Skeletal muscle satellite cell (primary cell): ENCODE results near the gene RRP36.
"Not testable (repeated sequence)": the region's sequence is repeated elsewhere in the genome, so short reads cannot be mapped to it uniquely, and the experiment has no call there.

Experiments
- H3K27me3 ChIP-seq: 2 replicates; pipeline ENCODE4 v1.7.0; 2013; ENCODE audit warnings: low read length; ENCODE audit not compliant: control insufficient read depth, insufficient read depth
- H3K36me3 ChIP-seq: 2 replicates; pipeline ENCODE4 v1.7.0; 2013; ENCODE audit warnings: mild to moderate bottlenecking, control low read depth, low read length; ENCODE audit not compliant: insufficient read depth
- H3K4me1 ChIP-seq: 2 replicates; pipeline ENCODE4 v1.7.0; 2013; ENCODE audit warnings: low read length; ENCODE audit not compliant: control insufficient read depth, insufficient read depth
- H3K4me2 ChIP-seq: 2 replicates; pipeline ENCODE4 v1.7.0; 2013; ENCODE audit warnings: mild to moderate bottlenecking, low read length
- H3K4me3 ChIP-seq: 2 replicates; pipeline ENCODE4 v1.7.0; 2013; ENCODE audit warnings: low read length
- H3K9ac ChIP-seq: 2 replicates; pipeline ENCODE4 v1.7.0; 2013; ENCODE audit warnings: mild to moderate bottlenecking, low read depth, low read length, moderate library complexity
- H3K9me3 ChIP-seq: replicated peaks from 2 replicates; pipeline ENCODE4 v1.7.0; 2013; ENCODE audit warnings: mild to moderate bottlenecking, control low read depth, low read length

RRP36 gene

GRCh38 chr6:43029120-43029519 is 7.7 kb downstream of the RRP36 start:
- no peak overlapping the region for H3K4me2 ChIP-seq
- H3K4me1 ChIP-seq, result no peaks in the 10 kb centered on the region
- H3K9ac ChIP-seq, result no peak overlapping the region
- H3K27me3 ChIP-seq, result no peaks in the 10 kb centered on the region
- no peak overlapping the region for H3K4me3 ChIP-seq
- peaks cover 69% of the 10 kb centered on the region for H3K36me3 ChIP-seq
- no peaks in the 10 kb centered on the region for H3K9me3 ChIP-seq

GRCh38 chr6:43032326-43032725 is 10.9 kb downstream of the RRP36 start:
- H3K4me3 ChIP-seq, result no peak overlapping the region
- H3K27me3 ChIP-seq, result no peaks in the 10 kb centered on the region
- no peak overlapping the region for H3K9ac ChIP-seq
- H3K4me1 ChIP-seq, result no peaks in the 10 kb centered on the region
- H3K4me2 ChIP-seq, result no peak overlapping the region
- H3K9me3 ChIP-seq, result no peaks in the 10 kb centered on the region
- peaks cover 58% of the 10 kb centered on the region for H3K36me3 ChIP-seq

- Histone ChIP-seq H3K9ac (no peak overlapping the region), H3K9me3 (no peaks in the 10 kb centered on the region), H3K4me2 (no peak overlapping the region), H3K27me3 (no peaks in the 10 kb centered on the region), H3K36me3 (peaks cover 63% of the 10 kb centered on the region), H3K4me3 (no peak overlapping the region), H3K4me1 (no peaks in the 10 kb centered on the region)
Observed at GRCh38 chr6:43033496-43034189, 12.2 kb downstream of the RRP36 start.

GRCh38 chr6:43034190-43034525 is 12.7 kb downstream of the RRP36 start:
- Histone ChIP-seq H3K4me2 (no peak overlapping the region), H3K36me3 (peaks cover 63% of the 10 kb centered on the region), H3K4me1 (no peaks in the 10 kb centered on the region), H3K4me3 (no peak overlapping the region), H3K9ac (no peak overlapping the region), H3K27me3 (no peaks in the 10 kb centered on the region), H3K9me3 (no peaks in the 10 kb centered on the region)

GRCh38 chr6:43035495-43036194 is 14.2 kb downstream of the RRP36 start:
- H3K4me2 ChIP-seq, result no peak overlapping the region
- no peak overlapping the region for H3K4me3 ChIP-seq
- H3K9me3 ChIP-seq, result no peaks in the 10 kb centered on the region
- no peaks in the 10 kb centered on the region for H3K27me3 ChIP-seq
- H3K9ac ChIP-seq, result no peak overlapping the region
- H3K36me3 ChIP-seq, result peaks cover 61% of the 10 kb centered on the region
- no peaks in the 10 kb centered on the region for H3K4me1 ChIP-seq

GRCh38 chr6:43036712-43037111 is 15.3 kb downstream of the RRP36 start:
- no peak overlapping the region for H3K9ac ChIP-seq
- H3K4me2 ChIP-seq, result no peak overlapping the region
- no peaks in the 10 kb centered on the region for H3K4me1 ChIP-seq
- H3K4me3 ChIP-seq, result no peak overlapping the region
- no peaks in the 10 kb centered on the region for H3K9me3 ChIP-seq
- H3K36me3 ChIP-seq, result peaks cover 64% of the 10 kb centered on the region
- no peaks in the 10 kb centered on the region for H3K27me3 ChIP-seq

- Histone ChIP-seq H3K27me3 (no peaks in the 10 kb centered on the region), H3K9ac (no peak overlapping the region), H3K36me3 (peaks cover 61% of the 10 kb centered on the region), H3K4me2 (no peak overlapping the region), H3K4me3 (no peak overlapping the region), H3K4me1 (no peaks in the 10 kb centered on the region), H3K9me3 (no peaks in the 10 kb centered on the region)
Observed at GRCh38 chr6:43037197-43037596, 15.8 kb downstream of the RRP36 start.

- H3K4me3 ChIP-seq, result no peak overlapping the region
- H3K4me1 ChIP-seq, result no peaks in the 10 kb centered on the region
- H3K27me3 ChIP-seq, result no peaks in the 10 kb centered on the region
- H3K36me3 ChIP-seq, result peaks cover 59% of the 10 kb centered on the region
- no peak overlapping the region for H3K4me2 ChIP-seq
- H3K9me3 ChIP-seq, result no peaks in the 10 kb centered on the region
- H3K9ac ChIP-seq, result no peak overlapping the region
Observed at GRCh38 chr6:43037706-43038105, 16.3 kb downstream of the RRP36 start.

- no peak overlapping the region for H3K9ac ChIP-seq
- no peaks in the 10 kb centered on the region for H3K4me1 ChIP-seq
- H3K9me3 ChIP-seq, result no peaks in the 10 kb centered on the region
- no peak overlapping the region for H3K4me3 ChIP-seq
- H3K27me3 ChIP-seq, result no peaks in the 10 kb centered on the region
- H3K4me2 ChIP-seq, result no peak overlapping the region
- H3K36me3 ChIP-seq, result peaks cover 68% of the 10 kb centered on the region
Observed at GRCh38 chr6:43038727-43039126, 17.3 kb downstream of the RRP36 start.

- Histone ChIP-seq H3K9ac (no peak overlapping the region), H3K4me3 (no peak overlapping the region), H3K4me1 (no peaks in the 10 kb centered on the region), H3K9me3 (no peaks in the 10 kb centered on the region), H3K36me3 (peaks cover 73% of the 10 kb centered on the region), H3K4me2 (no peak overlapping the region), H3K27me3 (no peaks in the 10 kb centered on the region)
Observed at GRCh38 chr6:43040542-43041257, 19.3 kb downstream of the RRP36 start.

- H3K27me3 ChIP-seq, H3K4me3 ChIP-seq, H3K4me1 ChIP-seq, H3K9ac ChIP-seq, H3K4me2 ChIP-seq, H3K9me3 ChIP-seq: not testable (repeated sequence)
- H3K36me3 ChIP-seq, result peaks cover 76% of the 10 kb centered on the region
Observed at GRCh38 chr6:43041475-43041874, 20.1 kb downstream of the RRP36 start.
